ENCODE measurements around the gene MTRF1L. TPM values are rescaled to one million over a fixed set of nuclear protein-coding genes. Genes with fewer than 3 reads are reported as not detected.

MTRF1L gene, protein sequence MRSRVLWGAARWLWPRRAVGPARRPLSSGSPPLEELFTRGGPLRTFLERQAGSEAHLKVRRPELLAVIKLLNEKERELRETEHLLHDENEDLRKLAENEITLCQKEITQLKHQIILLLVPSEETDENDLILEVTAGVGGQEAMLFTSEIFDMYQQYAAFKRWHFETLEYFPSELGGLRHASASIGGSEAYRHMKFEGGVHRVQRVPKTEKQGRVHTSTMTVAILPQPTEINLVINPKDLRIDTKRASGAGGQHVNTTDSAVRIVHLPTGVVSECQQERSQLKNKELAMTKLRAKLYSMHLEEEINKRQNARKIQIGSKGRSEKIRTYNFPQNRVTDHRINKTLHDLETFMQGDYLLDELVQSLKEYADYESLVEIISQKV
- total RNA-seq, result 23.1 and 33.3 TPM in 2 replicates

DNA sequence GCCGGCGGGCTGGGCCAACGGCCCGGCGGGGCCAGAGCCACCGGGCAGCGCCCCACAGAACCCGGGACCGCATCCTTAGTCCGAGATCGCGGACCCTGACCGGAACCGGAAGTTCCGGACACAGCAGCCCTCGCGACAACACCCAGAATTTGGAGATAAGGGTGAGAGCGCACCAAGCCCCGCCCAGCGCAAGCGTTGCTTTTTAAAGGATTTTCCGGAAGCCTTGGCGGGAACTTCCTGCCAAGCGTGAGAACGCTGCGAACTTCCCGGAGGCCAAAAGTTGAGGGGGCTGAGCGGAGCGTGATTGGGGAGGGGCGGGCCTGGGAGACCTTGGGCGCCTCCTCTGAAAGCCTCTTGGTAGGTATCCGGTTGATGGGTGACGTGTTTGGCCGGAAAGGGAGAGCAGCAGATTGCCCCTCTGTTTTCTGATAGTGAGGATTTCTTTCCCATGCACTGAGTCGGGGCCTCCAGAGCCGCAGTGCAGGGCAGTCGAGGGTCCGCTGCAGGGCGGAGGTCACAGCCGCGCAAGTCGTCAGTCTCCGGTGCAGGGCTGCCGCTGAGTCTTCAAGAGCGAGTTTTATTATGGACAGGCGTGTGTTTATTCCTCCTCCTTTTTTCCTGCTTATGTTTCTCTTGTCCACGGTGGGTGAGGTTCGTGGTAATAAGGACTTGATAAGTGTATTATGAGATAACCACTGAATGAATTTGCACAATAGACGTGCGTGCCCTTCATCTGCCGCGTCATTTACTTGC lies at the start of gene MTRF1L:
TSS of gene MTRF1L (minus strand) at position 97 of the 753 bp plus-strand sequence. CDS start at position 73, 24 bp downstream.

DNA sequence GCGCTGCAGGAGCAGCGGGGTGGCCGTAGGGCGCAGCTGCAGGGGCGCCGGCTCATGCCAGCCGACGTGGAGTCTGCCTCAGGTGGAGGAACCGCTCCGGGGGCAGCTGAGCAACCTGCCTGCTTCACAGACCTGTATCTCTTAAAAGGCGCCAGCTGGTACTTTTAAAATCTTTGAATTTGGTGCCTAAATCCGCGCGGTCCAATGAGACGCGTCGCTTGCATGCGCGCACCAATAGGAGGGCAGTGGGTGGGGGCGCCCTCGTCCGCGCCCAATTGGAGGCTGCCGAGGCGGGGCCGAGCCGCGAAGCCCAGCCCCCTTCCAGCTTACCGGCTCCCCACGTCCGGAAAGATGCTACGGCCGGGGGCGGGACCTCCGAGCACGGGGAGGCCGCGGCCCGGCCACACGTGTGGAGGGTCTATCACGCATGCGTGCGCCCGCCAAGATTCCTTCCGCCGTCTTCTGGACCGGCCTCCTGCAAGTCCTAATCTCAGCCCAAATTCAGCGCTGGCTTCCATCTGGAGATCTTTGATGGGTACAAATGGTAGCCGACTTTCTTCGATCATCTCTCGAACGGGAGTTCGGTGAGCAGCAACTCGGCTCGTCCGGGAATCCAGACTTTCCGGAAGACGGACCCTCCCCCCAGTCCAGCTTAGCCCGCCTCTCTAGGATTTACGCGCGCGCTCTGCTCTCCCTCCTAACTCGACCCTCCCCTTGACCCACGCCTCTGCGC lies 19.4 kb downstream of the MTRF1L start, which contains the start of gene FBXO5:
TSS of gene FBXO5 (minus strand) at position 138 of the 733 bp plus-strand sequence. CDS start at position 56, 82 bp downstream.

Other genes with a start within 250 kb of the MTRF1L start
- gene FBXO5, start 19.7 kb downstream of the MTRF1L start, total RNA-seq, result 10.4 and 19.2 TPM in 2 replicates
- 19.3 and 37.3 TPM in 2 replicates for gene RGS17, start 128.6 kb upstream of the MTRF1L start, total RNA-seq